HG02571 (cell line): ENCODE data around the gene RAC3.
A peak's percentile ranks its signal among the peaks of the same experiment; 100 is the strongest.

Experiments used
- ATAC-seq: cut with Tn5 transposase; IDR thresholded peaks from one replicate; pipeline ENCODE4 v1.9.1; 2021; ENCODE audit warnings: mild to moderate bottlenecking, moderate library complexity; ENCODE audit not compliant: unreplicated experiment

Gene RAC3

DNA sequence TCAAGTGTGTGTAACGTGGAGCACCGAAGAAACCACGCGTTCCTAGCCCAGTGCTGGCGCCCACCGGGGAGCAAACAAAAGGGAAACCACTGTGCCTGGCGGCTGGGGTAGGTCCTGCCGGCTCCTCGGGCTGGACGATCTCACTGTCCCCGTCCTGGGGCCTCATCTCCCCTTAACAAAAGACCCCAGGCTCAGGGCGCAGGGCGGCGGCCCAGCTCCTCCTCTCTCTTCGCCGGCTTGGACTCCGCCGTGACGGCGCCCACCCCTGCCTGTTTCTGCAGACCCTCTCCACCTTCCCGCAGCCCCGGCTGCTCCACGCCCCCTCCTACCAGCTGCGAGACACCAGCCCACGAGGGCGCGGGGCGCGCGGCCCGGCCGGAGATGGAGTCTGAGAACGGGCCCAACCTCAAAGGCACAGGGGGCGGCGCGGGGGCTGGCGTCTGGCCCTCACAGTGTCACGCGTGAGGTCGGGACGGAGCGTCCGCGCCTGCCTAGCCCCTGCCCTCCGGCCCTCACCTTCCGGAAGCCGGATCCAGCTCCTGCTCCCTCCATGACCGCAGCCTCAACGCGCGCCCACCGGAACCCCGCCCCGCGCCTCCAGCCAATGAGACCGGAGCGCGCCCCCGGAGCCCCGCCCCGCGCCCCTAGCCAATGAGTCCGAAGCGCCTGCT is 9.0 kb upstream of the RAC3 start, which contains the start of gene CENPX:
TSS of gene CENPX (minus strand) at position 569 of the 671 bp plus-strand sequence. CDS start at position 552, 17 bp downstream.
- no peak for ATAC-seq

DNA sequence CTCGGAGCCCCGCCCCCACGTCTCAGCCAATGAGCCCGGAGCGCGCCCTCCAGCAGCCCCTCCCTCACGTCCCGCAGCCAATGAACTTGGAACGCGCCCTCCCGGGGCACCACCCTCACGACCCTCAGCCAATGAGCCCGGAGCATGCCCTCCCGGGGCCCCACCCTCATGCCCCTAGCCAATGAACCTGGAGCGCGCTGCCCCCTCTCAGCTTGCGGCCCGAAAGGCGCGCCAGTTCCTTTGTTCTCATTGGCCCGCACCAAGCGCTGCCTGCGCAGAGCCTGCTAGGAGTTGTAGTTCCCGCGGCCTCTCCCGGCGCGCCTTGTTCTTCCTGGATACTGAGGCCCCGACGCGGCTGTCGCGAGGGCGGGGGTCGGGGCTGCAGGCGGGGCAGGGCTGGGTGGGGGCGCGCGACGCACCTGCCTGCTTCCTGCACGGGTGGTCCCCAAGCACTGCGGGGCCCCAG is 8.5 kb upstream of the RAC3 start, which contains the start of gene LRRC45:
TSS of gene LRRC45 (plus strand) at position 325 of the 466 bp plus-strand sequence. CDS start 339 bp downstream, outside the sequence.
- peak; percentile 85 for ATAC-seq

DNA sequence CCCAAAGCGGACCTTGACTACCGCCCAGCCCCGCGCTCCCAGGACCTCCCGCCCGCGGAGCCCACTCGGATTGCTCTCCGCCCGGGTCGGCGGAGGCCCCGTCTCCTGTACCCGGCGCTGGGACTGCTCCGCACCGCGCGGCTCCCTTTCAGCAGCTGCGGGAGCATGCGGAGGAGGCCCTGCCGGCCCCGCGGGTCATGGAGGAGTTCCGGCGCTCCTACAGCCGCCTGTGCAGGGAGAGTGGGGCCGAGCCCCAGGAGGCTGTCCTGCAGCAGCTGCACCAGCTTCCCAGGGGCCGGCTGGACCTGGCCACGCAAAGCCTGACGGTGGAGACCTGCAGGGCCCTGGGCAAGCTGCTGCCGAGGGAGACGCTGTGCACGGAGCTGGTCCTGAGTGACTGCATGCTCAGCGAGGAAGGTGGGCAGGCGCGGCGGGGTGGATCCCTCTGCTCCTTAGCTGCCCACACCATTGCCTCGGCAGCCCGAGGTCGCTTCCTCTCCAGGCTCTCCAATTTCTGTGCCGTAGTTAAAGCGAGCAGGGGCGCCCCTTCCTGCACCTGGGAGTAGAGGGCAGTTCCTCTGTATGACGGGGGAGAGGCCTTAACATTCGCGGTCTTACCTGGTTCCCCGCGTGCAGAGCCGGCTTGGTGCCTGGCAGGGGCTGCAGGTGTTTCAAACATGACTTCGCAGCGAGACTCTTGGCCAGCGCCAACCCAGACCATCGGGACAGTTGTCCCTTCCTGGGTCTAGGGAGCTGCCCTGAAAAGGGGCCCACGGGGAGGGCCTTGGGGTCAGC is 7.8 kb upstream of the RAC3 start:
- ATAC-seq: no peak

DNA sequence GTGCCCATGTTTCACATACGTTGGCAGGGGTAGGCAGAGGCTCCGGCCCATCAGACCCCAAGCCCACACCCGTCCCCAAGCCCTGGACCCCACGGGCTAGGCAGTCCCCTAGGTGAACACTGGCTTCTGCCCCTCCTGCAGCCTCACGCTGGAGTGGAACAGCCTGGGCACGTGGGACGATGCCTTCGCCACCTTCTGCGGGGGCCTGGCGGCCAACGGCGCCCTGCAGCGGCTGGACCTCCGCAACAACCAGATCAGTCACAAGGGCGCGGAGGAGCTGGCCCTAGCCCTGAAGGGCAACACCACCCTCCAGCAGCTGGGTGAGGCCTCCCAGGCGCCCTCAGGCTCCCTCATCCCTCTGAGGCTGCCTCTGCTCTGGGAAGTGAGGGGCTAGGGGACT is 6.6 kb upstream of the RAC3 start:
- ATAC-seq: no peak

DNA sequence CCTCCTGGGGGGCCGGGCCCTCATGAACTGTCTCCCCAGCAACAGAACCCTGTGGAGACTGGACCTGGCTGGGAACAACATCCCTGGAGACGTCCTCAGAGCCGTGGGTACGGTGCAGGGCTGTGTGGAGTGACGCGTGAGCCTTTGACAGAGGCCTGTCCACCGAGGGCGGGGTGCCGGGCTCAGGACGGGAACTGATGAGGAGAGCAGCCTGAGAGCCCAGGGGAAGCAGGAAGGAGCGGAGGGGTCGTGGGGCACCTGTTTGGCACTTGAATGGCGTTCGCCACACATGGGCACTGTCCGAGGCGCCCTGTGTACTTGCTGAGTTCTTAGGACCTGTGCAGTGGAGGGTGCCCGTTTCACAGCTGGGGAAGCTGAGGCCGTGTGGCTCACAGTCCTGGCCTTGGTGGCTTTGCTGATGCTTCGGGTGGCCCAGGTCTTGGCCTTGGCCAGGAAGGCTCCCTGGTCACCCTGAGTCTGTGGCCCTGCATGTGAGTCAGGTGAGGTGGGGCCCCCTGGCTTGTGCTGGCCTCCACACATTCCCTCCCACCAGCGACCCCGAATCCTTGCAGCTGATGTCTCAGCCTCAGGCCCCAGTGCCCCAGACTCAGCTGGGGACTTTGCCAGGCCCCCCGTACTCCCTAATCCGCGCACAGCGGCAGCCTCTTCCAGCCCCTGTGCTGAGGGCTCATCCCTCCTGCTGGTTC is 5.9 kb upstream of the RAC3 start:
- ATAC-seq: no peak

DNA sequence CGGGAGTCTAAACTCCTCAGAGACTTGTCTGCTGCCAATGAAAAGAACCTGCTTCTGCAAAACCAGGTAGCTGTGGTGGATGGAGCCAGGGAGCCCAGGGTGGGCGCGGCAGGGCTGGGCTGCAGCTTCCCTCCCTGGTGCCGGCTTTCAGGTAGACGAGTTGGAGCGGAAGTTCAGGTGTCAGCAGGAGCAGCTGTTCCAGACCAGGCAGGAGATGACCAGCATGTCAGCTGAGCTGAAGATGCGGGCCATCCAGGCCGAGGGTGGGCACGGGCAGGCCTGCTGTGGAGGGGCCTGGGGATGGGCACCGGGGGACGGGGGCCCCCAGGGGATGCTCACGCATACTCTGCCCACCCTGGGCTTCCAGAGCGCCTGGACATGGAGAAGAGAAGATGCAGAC is 3.2 kb upstream of the RAC3 start:
- ATAC-seq: no peak

DNA sequence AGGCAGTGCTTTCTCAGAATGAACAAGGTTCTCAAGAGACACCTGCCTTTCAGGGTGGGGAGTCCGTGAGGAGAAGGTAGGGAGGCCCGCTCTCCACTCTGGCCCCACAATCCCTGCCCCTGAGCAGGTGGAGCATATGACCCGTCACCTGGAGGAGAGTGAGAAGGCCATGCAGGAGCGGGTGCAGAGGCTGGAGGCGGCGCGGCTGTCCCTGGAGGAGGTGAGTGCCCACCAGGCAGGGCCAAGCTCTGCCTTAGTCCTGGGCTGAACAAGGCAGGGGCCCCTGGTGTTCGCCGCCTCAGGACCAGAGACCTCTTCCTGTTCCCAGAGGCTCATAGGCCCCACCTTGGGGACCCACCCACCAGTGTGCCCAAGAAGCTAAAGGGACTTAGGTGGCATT is 2.5 kb upstream of the RAC3 start:
- no peak for ATAC-seq

DNA sequence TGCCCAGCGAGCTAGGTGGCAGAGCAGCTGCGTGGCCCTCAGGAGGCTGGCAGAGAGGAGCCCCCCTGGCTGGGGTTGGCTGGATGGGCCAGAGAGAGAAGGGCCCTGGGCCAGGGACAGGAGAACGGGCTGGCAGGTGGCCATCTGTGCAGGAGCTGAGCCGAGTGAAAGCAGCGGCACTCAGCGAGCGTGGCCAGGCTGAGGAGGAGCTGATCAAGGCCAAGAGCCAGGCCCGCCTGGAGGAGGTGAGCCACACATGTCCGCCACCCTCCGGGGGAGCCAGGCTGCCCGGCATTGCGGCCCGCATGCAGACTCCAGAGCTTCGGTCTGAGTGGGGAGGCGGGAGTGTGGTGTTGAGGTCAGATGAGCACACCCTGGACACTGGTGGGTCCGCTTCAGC is 2.1 kb upstream of the RAC3 start:
- no peak for ATAC-seq

- ATAC-seq: no peak
These were observed 1.4 kb upstream of the RAC3 start for GRCh38 chr17:82029990-82030469.

DNA sequence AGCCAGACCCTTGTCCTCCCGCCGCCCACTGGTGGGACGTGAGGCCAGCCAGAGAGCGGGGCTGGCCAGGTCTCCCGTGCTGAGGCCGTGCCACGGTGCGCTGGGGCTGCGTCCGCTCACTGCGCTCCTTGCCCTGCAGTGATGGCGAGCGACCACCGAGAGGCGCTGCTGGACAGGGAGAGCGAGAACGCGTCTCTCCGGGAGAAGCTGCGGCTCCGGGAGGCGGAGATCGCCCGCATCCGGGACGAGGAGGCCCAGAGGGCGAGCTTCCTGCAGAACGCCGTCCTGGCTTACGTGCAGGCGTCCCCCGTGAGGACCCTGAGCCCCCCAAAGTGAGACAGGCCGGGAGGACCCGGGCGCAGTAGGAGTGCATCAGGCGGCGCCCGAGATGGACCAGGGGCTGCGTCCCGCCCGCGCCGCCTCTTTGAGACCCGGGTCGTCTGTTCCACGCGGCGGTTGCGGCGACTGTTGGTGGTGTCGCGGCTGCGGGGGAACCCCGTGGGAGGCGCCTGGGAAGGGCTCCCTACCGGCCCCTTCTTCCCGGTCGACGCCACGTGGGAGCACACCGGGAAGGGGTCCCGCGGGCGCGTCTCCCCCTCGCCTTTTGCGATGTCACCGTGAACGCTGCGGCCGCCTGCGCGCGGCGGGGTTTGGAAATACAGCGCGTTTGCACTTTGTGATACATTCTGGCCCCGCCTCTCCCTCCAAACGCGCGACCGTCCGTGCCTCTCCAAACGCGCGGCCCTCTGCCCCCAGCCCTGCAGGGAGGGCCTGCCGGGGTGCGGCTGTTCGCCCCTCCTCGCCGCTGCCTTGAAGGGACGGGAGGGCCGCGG is 792 bp upstream of the RAC3 start:
- no peak for ATAC-seq

GRCh38 chr17:82031885-82032627 is 578 bp downstream of the RAC3 start:
- ATAC-seq: no peak

DNA sequence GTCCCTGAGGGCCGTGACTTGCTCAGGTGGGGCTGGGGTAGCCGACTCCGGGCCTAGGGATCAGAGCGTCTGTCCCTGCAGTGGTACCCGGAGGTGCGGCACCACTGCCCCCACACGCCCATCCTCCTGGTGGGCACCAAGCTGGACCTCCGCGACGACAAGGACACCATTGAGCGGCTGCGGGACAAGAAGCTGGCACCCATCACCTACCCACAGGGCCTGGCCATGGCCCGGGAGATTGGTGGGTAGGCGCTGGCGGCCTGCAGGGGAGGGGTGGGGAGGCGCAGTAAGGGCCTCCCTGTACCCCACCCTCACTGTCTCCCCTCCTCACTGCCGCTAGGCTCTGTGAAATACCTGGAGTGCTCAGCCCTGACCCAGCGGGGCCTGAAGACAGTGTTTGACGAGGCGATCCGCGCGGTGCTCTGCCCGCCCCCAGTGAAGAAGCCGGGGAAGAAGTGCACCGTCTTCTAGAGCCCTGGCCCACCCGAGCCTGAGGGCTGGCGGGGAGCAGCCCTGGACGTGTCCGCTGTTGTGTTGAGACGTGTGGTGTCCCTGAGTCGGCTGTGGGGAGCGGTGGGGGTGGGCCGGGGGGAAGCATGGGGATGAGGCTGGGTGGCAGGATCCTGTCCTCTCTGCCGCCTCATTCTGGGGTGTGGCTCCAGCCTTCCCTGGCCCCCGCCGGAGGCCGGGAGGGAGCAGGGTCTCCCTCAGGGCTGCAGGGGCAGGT is 2.0 kb downstream of the RAC3 start:
- ATAC-seq: no peak

DNA sequence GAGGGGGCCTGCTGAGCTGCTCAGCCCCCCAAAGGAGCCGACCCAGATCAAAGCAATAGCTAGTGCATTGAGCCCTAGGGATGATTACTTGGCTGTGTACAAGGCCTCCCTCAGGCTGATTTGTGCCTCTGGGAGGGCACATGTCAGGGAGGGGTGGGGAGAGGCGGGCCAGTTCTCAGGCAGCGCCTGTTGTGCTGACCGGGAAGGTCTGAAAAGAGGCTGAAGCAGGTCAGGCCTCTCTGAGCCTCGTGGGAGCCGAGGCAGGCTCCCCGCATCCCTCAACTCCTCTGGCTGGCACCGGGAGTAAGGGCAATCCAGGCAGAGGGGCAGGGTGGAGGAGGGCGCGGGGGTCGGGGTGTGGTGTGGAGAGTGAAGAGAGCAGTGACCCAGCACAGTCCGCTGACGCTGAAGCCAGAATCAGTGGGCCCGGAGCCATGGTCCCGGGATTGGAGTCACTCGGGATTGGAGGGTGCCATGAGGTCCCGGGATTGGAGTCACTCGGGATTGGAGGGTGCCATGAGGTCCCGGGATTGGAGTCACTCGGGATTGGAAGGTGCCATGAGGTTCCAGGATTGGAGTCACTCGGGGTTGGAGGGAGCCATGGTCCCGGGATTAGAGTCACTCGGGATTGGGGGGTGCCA is 3.0 kb downstream of the RAC3 start:
- no peak for ATAC-seq

DNA sequence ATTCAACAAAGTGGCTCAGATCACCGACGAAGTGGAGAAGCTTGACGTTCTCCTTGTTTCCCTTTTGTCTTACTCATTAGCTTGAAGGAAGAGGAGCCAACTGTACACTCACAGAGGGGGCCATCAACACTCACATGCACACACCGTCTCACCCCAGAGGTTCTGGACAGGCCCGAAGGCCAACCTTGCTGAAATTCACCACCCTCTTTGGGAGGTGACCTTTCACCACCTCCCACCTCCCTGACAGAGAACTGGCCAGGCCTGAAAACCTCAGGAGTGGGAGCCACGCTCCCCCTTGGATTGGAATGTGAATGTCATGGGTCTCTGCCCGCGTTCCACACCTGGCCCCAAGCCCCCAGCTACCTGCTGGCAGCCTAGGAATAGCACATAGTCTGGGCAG is 4.0 kb downstream of the RAC3 start:
- ATAC-seq: no peak

DNA sequence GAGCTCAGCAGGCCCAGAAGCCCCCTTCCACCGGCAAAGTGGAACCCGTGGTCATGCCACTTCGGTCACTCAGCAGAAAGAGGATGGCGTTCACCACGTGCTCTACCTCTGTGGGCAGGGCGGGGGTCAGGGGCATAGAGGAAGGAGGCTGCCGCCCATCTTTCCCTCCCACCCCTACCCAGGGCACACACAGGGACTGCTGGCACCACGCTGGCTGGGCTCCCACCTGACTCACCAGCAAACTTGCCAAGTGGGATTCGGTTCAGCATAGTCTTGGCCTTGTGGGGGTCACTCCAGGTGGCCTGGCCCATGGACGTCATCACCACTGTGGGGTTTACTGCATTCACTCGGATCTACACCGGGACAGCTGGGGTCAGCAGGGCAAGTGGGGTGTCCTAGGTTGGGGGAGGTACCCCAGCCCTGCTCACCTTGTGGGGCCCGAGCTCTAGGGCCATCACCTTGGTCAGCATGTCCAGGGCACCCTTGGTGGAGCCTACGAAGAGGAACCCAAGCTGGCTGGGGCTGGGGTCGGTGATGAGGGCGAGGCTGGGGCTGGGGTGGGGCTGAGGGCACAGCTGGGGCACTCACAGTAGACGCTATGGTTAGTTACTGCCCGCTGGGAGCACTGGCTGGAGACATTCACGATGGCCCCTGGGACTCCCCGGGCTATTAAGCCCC is 4.6 kb downstream of the RAC3 start:
- no peak for ATAC-seq

DNA sequence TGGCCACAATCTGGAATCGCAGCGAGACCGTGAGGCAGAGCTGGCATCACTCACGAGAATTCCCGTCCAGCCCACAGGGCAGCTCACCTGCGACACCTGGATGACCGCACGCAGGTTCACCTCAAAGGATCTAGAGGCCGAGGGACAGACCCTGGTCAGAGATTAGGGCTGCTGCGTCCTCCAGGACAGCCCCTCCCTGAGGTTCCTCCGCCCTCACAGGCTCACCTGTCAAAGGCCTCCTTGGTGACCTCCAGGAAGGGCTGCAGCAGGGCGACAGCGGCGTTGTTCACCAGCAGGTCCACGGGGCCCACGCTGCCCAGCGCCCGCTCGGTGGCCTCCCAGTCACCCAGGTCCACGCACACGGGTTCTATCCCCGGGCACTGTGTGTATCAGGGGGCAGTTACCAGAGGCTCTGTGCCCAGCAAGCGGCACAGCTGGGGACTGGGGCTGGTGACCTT is 5.2 kb downstream of the RAC3 start:
- no peak for ATAC-seq

GRCh38 chr17:82037092-82037888 is 5.8 kb downstream of the RAC3 start, which contains the start of gene DCXR:
Gene DCXR (minus strand): TSS chr17:82037697. CDS start chr17:82037682, 15 bp downstream.
- peak; percentile 84 for ATAC-seq
